Prostate gland (tissue), 2 donors: ENCODE data around the gene TAB3. TPM values are rescaled to one million over a fixed set of nuclear protein-coding genes. Genes with fewer than 3 reads are reported as not detected.

Source experiments
- DNase-seq: peaks from one replicate; pipeline ENCODE4 v3.0.0-alpha.2; 2019; ENCODE audit warnings: low spot score
- H3K27ac ChIP-seq, 2 donors: fragments of 200-600 bp; sonication (generic); 2 replicates each; pipeline ENCODE4 v1.5.1; 2017 to 2019
- H3K27me3 ChIP-seq: fragments of 200-600 bp; sonication (generic); replicated peaks from 2 replicates; pipeline ENCODE4 v1.5.1; 2019; ENCODE audit not compliant: insufficient read depth
- H3K36me3 ChIP-seq, 2 donors: fragments of 200-600 bp; sonication (generic); 1 replicate in 1 of 2; 2 replicates in 1 of 2; pipeline versions ENCODE4 v1.5.1 to v1.8.1; 2017 to 2019
- H3K4me1 ChIP-seq: fragments of 200-600 bp; sonication (generic); replicated peaks from 2 replicates; pipeline ENCODE4 v1.5.1; 2019
- H3K4me3 ChIP-seq, 2 donors: fragments of 200-600 bp; sonication (generic); 2 replicates each; pipeline ENCODE4 v1.5.1; 2017 to 2019
- H3K9me3 ChIP-seq: fragments of 200-600 bp; sonication (generic); 2 replicates; pipeline ENCODE4 v1.5.1; 2017
- POLR2A ChIP-seq: fragments of 450-650 bp; IDR thresholded peaks from one replicate; pipeline ENCODE4 v1.6.1; 2016; ENCODE audit warnings: antibody characterized with exemption, mild to moderate bottlenecking
- POLR2AphosphoS5 ChIP-seq: sonication (generic); formaldehyde crosslinking; IDR thresholded peaks from one replicate; pipeline ENCODE4 v1.6.1; 2017; ENCODE audit warnings: antibody characterized with exemption
- WGBS: methylation state at CpG from one replicate; pipeline ENCODE4 v1.1.5; 2018; 5-methylcytosine and 5-hydroxymethylcytosine counted together
- intact Hi-C: fragments of 100-400 bp; cut with DNase I; formaldehyde crosslinking; loops from one replicate; pipeline ENCODE4 v1.14.2; 2022
- total RNA-seq, 2 donors: library from RNA; depleted of rRNA; stranded (reverse); fragments of >200 nt; gene quantifications; one replicate each; pipeline ENCODE4 v1.1.0, GENCODE V29; 2016
- TF ChIP-seq, protein P1 (sequence below), 4 experiments: fragments of 200-600 bp in 2 of 4; fragments of 450-650 bp in 2 of 4; sonication (generic) in 2 of 4; IDR thresholded peaks; 1 replicate in 3 of 4; 2 replicates in 1 of 4; pipeline ENCODE4 v1.5.1; 2016 to 2019; ENCODE audit warnings: antibody characterized with exemption in 4 of 4, mild to moderate bottlenecking in 2 of 4, moderate library complexity in 2 of 4

Gene TAB3
- total RNA-seq, 2 donors from 2014 or later: 53.1 to 166 TPM

DNA sequence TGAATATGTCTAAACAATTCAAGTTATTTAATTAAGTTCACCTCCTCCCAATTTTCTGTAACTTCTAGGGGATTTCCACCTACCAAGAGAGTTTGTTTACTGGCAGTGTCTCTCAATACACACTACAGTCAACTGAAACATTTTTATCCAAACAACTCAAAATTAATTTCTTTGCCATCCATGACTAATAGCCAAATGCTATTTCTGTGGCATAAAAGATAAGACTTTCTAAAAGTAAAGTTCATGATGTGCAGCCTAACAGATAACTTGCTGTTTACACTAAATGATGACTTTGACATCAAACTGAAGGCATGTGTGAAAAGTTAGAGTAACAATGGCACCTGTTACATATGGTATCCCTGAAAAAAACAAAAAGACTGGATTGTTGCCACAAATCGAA is 7.3 kb downstream of the TAB3 start:
- intact Hi-C loops: no loop called here
- H3K4me3 ChIP-seq: no peak overlapping the region
- no peaks in the 10 kb centered on the region for H3K27me3 ChIP-seq
- H3K4me1 ChIP-seq: no peaks in the 10 kb centered on the region
- H3K36me3 ChIP-seq: no peaks in the 10 kb centered on the region
- TF ChIP-seq POLR2A: no peak
- TF ChIP-seq POLR2AphosphoS5: no peak
- TF ChIP-seq, protein P1, sequence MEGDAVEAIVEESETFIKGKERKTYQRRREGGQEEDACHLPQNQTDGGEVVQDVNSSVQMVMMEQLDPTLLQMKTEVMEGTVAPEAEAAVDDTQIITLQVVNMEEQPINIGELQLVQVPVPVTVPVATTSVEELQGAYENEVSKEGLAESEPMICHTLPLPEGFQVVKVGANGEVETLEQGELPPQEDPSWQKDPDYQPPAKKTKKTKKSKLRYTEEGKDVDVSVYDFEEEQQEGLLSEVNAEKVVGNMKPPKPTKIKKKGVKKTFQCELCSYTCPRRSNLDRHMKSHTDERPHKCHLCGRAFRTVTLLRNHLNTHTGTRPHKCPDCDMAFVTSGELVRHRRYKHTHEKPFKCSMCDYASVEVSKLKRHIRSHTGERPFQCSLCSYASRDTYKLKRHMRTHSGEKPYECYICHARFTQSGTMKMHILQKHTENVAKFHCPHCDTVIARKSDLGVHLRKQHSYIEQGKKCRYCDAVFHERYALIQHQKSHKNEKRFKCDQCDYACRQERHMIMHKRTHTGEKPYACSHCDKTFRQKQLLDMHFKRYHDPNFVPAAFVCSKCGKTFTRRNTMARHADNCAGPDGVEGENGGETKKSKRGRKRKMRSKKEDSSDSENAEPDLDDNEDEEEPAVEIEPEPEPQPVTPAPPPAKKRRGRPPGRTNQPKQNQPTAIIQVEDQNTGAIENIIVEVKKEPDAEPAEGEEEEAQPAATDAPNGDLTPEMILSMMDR (IDR thresholded peaks at IDR 0.05): no peak
- H3K9me3 ChIP-seq: no peaks in the 10 kb centered on the region
- no peak overlapping the region for H3K27ac ChIP-seq
- DNase-seq: no peak
- WGBS: 71% methylated on average over 1 of the region's 1 CpG

DNA sequence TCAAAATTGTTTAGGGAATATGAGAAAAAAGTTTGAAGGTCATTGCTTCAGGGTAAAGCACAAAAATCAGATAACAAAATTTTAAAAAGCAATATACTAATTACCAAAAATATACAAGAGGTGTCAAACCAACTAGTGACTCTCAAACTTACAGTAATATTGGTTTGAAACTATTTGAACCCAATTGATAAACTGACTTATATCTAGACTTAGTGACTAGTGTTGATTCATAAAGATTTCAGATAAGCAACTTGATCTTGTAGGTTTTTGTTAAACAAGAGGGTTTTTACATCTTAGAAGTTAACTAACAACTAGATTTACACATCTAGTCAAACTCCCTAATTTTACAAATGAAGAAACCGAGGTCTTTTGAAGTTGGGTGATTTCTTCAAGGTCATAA is 7.7 kb downstream of the TAB3 start:
- Histone ChIP-seq H3K4me1 (no peaks in the 10 kb centered on the region), H3K27me3 (no peaks in the 10 kb centered on the region), H3K36me3 (no peaks in the 10 kb centered on the region), H3K4me3 (no peak overlapping the region), H3K27ac (no peak overlapping the region), H3K9me3 (no peaks in the 10 kb centered on the region)
- TF ChIP-seq POLR2A (no peak), POLR2AphosphoS5 (no peak)
- TF ChIP-seq, protein P1 (IDR thresholded peaks at IDR 0.05): no peak
- intact Hi-C loops: no loop called here
- 69% methylated on average over 1 of the region's 1 CpG for WGBS
- no peak for DNase-seq

DNA sequence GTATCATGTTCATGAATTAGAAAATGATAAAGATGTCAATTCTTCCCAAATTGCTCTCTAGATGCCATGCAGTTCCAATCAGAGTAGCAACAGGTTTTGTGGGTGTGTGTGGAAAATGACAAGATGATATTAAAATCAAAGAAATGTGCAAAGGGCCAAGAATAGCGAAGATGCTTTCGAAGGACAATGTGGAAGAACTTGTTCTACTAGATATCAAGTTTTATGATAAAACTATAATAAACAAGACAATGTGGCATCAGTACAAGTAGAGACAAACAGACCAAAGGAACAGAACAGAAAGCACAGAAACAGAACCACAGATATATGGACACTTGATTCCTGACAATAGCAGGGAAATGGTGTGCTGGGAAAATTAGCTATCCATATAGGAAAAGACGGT is 9.0 kb downstream of the TAB3 start:
- Histone ChIP-seq H3K36me3 (no peaks in the 10 kb centered on the region), H3K4me3 (no peak overlapping the region), H3K27me3 (no peaks in the 10 kb centered on the region), H3K27ac (peak overlapping the region in 1 of 2 donors; percentile 27), H3K9me3 (no peaks in the 10 kb centered on the region), H3K4me1 (no peaks in the 10 kb centered on the region)
- WGBS: 15% methylated on average over 3 of the region's 3 CpGs
- no peak for DNase-seq
- intact Hi-C loops: no loop called here
- TF ChIP-seq, protein P1 (IDR thresholded peaks at IDR 0.05): no peak
- TF ChIP-seq POLR2A (no peak), POLR2AphosphoS5 (peak; percentile 56)

DNA sequence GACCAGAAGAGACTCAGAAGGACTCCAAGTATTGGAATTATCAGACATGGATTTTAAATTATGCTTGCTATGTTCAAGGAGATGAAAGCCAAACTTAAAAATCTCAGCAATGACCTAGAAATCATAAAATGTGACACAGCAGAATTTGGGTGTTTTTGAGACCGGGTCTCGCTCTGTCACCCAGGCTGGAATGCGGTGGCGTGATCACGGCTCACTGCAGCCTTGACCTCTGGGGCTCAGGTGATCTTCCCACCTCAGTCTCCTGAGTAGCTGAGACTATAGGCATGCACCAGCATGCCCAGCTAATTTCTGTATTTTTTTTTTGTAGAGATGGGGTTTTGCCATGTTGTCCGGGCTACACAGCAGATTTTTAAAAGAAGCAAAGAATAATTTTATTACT is 12.7 kb downstream of the TAB3 start:
- Histone ChIP-seq H3K4me1 (no peaks in the 10 kb centered on the region), H3K9me3 (no peaks in the 10 kb centered on the region), H3K27me3 (no peaks in the 10 kb centered on the region), H3K27ac (no peak overlapping the region), H3K4me3 (no peak overlapping the region), H3K36me3 (no peaks in the 10 kb centered on the region)
- WGBS: 85% methylated on average over 6 of the region's 6 CpGs
- no peak for DNase-seq
- intact Hi-C loops: no loop called here
- no peak for TF ChIP-seq POLR2A

DNA sequence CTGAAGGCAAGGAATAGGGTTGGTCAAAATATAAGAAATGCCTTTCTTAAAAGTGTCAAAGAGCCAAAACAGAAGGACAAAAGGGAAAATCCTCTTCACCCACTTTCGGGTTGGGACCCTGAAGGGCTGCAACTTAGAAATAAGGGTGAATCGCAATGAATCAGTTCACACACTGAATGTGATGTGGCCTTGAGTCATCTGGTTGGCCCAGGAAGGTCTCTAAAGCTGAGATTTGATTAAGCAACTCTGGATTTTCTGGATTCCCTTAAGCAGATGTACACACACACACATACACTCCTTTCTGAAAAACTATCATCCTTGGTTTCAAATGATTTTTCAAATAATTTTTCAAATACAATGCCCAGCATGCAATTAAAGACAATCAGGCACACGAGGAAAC is 13.1 kb downstream of the TAB3 start:
- Histone ChIP-seq H3K4me3 (no peak overlapping the region), H3K36me3 (no peaks in the 10 kb centered on the region), H3K9me3 (no peaks in the 10 kb centered on the region), H3K27me3 (no peaks in the 10 kb centered on the region), H3K27ac (no peak overlapping the region), H3K4me1 (no peaks in the 10 kb centered on the region)
- intact Hi-C loops: no loop called here
- 74% methylated on average over 3 of the region's 3 CpGs for WGBS
- TF ChIP-seq POLR2A (no peak), POLR2AphosphoS5 (no peak)
- TF ChIP-seq, protein P1 (IDR thresholded peaks at IDR 0.05): no peak
- no peak for DNase-seq
